Loucy (cell line): ENCODE data around the gene COPS6.

Source experiments
- EZH2phosphoT487 ChIP-seq: fragments of 200-600 bp; IDR thresholded peaks from 2 replicates; pipeline ENCODE4 v1.6.1; 2018; ENCODE audit warnings: antibody characterized with exemption, mild to moderate bottlenecking, moderate library complexity, borderline replicate concordance
- TF ChIP-seq, protein P1 (sequence below): fragments of 200-600 bp; sonication (generic); conservative IDR thresholded peaks from 2 replicates; pipeline ENCODE4 v1.5.1; 2014; ENCODE audit warnings: mild to moderate bottlenecking, antibody characterized with exemption, low read length

DNA sequence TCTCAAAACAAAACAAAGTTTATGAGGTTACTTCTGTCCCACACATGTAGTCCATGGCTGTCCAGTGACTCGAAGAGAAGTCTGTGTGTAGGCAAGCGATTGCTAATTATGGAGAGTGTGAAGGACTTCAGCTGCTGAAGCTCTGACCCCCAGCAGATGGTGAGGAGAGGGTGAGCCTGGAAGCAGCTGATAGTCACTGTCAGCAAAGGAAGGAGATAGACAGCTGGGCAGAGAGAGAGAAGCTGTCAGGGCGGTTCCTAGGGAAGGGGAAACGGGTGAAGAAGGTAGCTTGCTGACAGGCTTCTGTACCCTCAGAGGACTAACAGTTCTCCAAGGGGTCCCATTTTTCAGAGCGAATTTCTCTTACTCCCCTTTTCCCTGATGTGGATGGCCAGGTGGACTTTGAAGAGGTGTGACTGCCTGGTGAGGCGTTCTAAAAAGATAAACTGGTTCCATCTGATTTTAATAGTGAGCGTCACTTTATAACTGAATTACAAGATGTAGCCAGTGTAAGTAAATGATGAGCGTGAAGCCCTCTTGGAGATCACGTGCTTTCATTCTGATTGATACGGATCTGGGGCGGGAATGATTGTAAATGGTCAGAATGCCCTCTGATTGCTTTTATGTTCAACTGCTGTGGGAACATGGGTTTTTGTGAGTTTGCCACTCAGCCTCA, 27.1 kb upstream of the COPS6 start:
- TF ChIP-seq EZH2phosphoT487, result no peak
- TF ChIP-seq, protein P1, sequence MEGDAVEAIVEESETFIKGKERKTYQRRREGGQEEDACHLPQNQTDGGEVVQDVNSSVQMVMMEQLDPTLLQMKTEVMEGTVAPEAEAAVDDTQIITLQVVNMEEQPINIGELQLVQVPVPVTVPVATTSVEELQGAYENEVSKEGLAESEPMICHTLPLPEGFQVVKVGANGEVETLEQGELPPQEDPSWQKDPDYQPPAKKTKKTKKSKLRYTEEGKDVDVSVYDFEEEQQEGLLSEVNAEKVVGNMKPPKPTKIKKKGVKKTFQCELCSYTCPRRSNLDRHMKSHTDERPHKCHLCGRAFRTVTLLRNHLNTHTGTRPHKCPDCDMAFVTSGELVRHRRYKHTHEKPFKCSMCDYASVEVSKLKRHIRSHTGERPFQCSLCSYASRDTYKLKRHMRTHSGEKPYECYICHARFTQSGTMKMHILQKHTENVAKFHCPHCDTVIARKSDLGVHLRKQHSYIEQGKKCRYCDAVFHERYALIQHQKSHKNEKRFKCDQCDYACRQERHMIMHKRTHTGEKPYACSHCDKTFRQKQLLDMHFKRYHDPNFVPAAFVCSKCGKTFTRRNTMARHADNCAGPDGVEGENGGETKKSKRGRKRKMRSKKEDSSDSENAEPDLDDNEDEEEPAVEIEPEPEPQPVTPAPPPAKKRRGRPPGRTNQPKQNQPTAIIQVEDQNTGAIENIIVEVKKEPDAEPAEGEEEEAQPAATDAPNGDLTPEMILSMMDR, result no peak
